NCI-H2107 (cell line): ENCODE measurements around the gene SEL1L2.

Source experiments
- DNase-seq: peaks from one replicate; lab custom pipeline; 2025; lab: John Stamatoyannopoulos, UW

The SEL1L2 gene

GRCh38 chr20:13928901-13929300 lies 61.5 kb downstream of the SEL1L2 start:
- no peak for DNase-seq

- no peak for DNase-seq
Measured at GRCh38 chr20:13927171-13927570, 63.2 kb downstream of the SEL1L2 start.

- DNase-seq: no peak
Measured at GRCh38 chr20:13922241-13922640, 68.2 kb downstream of the SEL1L2 start.

- no peak for DNase-seq
Measured at GRCh38 chr20:13915284-13915683, 75.1 kb downstream of the SEL1L2 start.

GRCh38 chr20:13913572-13913971 lies 76.8 kb downstream of the SEL1L2 start:
- DNase-seq: no peak

- no peak for DNase-seq
Measured at GRCh38 chr20:13913131-13913530, 77.3 kb downstream of the SEL1L2 start.

GRCh38 chr20:13910492-13910891 lies 79.9 kb downstream of the SEL1L2 start:
- no peak for DNase-seq

- no peak for DNase-seq
Measured at GRCh38 chr20:13909067-13909466, 81.3 kb downstream of the SEL1L2 start.

- no peak for DNase-seq
Measured at GRCh38 chr20:13904766-13905165, 85.6 kb downstream of the SEL1L2 start.

GRCh38 chr20:13900496-13900895 lies 89.9 kb downstream of the SEL1L2 start:
- DNase-seq: no peak

GRCh38 chr20:13898012-13898612 lies 92.3 kb downstream of the SEL1L2 start:
- DNase-seq: no peak

GRCh38 chr20:13891575-13891974 lies 98.8 kb downstream of the SEL1L2 start:
- no peak for DNase-seq

- DNase-seq: no peak
Measured at GRCh38 chr20:13884803-13885202, 105.6 kb downstream of the SEL1L2 start.

- no peak for DNase-seq
Measured at GRCh38 chr20:13883425-13883824, 107.0 kb downstream of the SEL1L2 start.

- no peak for DNase-seq
Measured at GRCh38 chr20:13878566-13878965, 111.8 kb downstream of the SEL1L2 start.

- no peak for DNase-seq
Measured at GRCh38 chr20:13877793-13878192, 112.6 kb downstream of the SEL1L2 start.

GRCh38 chr20:13875265-13875811 lies 115.1 kb downstream of the SEL1L2 start:
- DNase-seq: no peak

GRCh38 chr20:13874394-13875157 lies 115.8 kb downstream of the SEL1L2 start:
- no peak for DNase-seq

- DNase-seq: no peak
Measured at GRCh38 chr20:13873831-13874230, 116.6 kb downstream of the SEL1L2 start.

- no peak for DNase-seq
Measured at GRCh38 chr20:13870170-13870748, 120.2 kb downstream of the SEL1L2 start.

GRCh38 chr20:13868331-13868730 lies 122.1 kb downstream of the SEL1L2 start:
- no peak for DNase-seq

GRCh38 chr20:13865791-13866351 lies 124.5 kb downstream of the SEL1L2 start:
- DNase-seq: no peak

GRCh38 chr20:13865156-13865555 lies 125.3 kb downstream of the SEL1L2 start:
- no peak for DNase-seq
